GM19452 (cell line): ENCODE data around the gene TLE3.

Source experiments
- ATAC-seq: cut with Tn5 transposase; IDR thresholded peaks from one replicate; pipeline ENCODE4 v1.9.1; 2021; ENCODE audit not compliant: unreplicated experiment

The TLE3 gene

GRCh38 chr15:70063980-70064379 is 33.7 kb downstream of the TLE3 start:
- no peak for ATAC-seq

- no peak for ATAC-seq
Observed at GRCh38 chr15:70063261-70063925, 34.3 kb downstream of the TLE3 start.

- ATAC-seq, result no peak
Observed at GRCh38 chr15:70062321-70062956, 35.3 kb downstream of the TLE3 start.

GRCh38 chr15:70061696-70062270 is 35.9 kb downstream of the TLE3 start:
- ATAC-seq, result no peak

- ATAC-seq, result no peak
Observed at GRCh38 chr15:70060993-70061305, 36.8 kb downstream of the TLE3 start.

DNA sequence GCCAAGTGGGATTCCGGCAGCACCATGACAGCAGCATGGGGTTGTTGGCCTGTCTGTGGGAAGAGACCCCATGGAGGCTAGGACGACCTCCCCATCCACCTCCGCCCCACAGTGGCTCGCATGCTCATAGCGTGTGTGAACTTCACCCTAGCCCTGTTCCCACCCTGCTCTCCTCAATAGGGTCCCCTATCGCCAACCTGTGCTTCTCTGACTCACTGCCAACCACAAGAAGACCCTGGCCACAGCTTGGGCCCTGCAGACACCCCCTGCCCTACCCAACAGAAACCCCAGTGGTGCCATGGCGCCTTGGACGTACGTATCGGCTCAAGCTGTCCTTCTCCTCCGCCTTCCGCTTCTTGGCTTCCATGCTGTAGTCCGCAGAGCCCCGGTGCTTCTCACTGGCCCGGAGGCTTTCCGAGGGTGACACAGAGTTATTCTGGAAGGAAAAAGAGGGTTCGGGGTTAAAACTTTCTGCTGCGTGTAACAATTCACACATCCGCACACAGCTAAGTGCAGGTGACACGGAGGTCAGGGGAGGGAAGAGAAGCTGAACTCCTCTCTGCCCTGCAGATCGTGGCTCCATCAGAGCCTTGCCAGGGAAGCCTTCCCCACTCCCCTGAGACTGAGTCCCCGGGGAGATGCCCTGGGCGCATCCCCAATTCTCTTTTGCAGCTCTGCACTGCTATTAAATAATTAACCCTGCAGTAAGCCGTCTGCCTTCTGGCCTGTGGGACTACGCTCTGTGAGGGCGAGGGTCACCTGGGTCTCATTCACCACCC is 37.3 kb downstream of the TLE3 start:
- ATAC-seq, result no peak

- no peak for ATAC-seq
Observed at GRCh38 chr15:70059476-70060213, 38.1 kb downstream of the TLE3 start.

GRCh38 chr15:70058642-70059360 is 38.9 kb downstream of the TLE3 start:
- no peak for ATAC-seq

DNA sequence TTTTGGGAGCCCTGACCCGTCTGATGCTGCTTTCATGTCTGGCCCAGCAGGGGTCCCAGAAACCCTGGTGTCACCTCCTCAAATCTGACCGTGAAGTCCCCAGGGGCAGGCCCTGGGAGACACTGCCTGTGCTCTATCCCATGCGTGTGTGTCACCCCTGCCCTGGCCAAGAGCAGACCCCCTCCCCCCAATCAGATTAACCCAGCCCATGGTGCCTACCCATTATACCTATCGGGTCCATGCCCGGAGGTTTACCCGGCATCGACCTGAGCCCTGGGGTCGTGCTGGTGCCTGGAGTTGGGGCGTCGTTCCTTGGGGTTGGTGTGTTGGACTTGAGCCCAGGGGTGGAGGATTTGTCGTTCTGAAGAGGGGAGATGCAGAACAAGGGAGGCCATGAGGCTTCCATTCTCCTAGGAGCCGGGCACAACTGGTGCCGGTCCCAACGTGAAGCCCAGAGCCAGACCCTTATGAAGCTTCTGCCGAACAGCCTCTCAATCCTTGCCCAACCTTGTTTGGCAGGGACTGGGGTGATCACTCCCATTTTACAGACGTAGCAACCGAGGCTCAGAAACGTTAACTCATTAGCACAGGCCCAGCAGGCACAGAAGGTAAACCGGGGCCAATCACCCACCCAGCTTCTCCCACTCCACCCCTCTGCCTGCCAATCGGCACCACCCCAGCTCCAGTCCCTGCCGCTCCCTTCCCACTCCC is 39.6 kb downstream of the TLE3 start:
- no peak for ATAC-seq

DNA sequence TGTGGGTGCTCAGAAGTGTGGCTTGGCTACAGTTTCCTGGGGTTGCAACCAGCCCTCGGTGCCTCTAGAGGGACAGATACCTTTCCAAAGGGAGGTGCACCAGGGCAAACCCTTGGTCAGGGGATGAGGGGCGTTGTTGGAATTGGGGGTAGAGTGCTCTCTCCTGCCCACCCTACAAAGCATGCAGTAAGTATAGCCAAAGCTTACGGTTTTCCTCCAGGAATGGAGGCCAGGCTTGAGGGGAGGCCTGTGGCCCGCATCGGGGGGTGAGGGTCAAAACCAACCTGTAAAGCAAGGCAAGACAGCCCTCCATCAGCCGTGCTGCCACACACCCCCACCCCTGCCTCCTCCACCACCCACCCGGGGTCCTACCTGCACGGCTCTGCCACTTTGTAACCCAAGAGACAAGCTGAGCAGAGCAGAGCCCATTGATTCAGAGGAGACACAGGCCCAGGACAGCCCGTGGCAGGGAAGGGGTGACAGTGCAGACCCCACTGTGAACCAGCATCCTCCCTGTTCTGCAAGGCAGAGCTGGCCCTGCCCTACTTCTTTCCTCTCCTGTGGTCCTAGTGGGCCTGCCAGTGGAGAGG is 41.5 kb downstream of the TLE3 start:
- no peak for ATAC-seq

- ATAC-seq, result no peak
Observed at GRCh38 chr15:70055601-70056051, 42.1 kb downstream of the TLE3 start.

GRCh38 chr15:70054884-70055387 is 42.8 kb downstream of the TLE3 start:
- ATAC-seq, result no peak

DNA sequence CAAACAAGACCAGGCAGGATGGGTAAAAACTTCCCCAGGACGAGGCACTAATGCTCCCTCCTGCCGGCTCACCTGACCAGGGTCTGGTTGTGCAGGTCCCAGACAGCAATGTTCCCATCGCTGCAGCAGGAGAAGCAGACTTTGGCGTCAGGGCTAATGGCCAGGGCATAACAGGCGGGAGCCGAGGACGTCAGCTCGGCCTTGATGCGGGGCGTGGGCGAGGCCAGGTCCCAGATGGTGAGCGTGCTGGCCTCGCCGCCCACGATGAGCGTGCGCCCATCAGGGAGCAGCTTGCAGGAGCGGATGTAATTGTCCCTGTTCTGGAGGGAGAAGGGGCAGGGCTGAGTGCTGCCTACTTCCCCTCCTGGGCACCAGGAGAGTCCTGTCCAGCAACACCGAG is 43.4 kb downstream of the TLE3 start:
- ATAC-seq, result no peak

GRCh38 chr15:70053716-70054229 is 43.9 kb downstream of the TLE3 start:
- no peak for ATAC-seq

DNA sequence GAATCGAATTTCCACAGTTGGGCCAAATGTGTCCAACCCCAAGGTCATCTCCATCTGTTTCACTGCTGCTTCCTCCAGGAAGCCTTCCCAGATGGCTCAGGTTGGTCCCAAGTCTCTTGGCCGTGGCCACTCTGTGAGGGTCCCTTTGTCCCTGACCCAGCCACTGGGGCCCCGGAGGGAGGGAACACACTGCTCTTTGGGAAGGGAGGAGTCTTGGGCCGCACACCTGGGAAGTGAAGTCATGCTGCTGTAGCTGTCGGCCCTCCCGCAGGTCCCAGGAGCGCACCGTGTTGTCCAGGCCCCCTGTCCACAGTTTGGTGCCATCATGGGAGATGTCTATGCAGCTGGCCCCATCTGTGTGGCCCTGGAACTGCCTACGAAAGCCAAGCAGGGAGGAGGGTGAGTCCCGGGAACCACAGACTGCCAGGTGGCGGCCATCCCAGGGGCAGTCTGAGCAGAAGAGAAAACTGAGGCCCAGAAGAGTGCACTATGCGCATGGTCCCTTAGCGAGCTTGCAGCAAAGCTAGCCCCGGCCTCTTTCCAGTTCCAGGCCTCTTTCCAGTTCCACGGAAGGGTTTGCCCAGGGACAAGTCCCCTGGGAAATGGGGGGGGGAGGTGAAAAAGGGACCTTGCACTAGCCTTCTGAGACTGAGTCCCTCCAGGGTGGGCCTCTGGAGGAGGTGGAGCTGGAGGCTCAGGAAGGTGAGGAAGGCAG is 44.6 kb downstream of the TLE3 start:
- ATAC-seq, result no peak

DNA sequence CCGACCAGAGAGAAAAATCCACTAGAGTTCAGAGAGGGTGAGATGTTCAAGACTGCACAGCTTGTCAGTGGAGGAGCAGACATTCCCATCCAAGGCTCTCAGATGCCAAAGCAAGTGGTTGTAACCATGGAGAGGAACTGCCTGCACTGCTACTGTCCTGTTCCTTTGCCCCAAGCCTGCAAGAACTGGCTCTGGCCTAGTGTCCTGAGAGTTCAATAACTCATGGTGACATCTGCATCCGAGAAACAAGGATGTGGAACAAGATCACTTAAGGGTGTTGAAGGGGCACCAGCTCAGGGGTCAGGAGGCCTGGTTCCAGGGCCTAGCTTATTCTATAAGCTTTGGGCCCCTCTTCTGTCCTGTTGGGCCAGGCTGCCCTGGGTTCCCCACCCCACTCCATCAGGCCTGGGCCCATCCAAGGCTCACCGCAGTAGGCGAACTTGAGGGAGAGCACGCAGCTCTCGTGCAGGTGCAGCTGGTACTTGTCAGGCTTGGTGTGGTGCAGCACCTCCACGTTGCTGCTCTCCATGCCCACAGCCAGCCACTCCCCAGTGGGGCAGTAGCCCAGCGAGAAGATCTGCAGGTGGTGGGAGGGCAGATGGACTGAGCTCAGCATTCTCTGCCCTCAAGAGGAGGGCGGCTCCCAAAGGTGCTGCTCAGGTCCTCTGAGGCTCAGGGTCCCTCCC is 45.6 kb downstream of the TLE3 start:
- ATAC-seq, result no peak

DNA sequence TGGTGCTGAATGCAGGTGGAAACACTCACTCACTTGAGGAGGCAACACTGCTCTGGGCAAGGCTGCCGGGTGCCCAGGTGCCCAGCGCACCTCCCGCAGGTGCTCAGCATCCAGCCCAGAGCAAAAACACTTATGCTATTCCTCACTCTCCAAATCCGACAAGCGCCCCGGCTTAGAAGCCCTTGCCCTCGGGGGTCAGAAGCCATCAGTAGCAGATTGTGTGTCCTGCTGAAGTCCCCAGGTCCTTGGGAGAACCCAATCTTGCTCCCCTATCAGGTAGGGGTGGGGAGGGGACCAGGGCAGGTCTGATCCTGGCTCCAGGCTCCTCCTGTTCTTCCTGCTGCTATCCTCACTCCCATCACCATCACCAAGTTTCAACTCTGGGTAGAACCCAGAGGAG is 46.7 kb downstream of the TLE3 start:
- ATAC-seq, result no peak

- no peak for ATAC-seq
Observed at GRCh38 chr15:70050441-70050840, 47.3 kb downstream of the TLE3 start.
